Stimulated activated CD8-positive, alpha-beta memory T cell treated with anti-CD3 and anti-CD28 coated beads, Interleukin-12 subunit alpha, Interleukin-12 subunit beta, amount 100 ng/mL, for 1 hour (primary cell): ENCODE data around the gene SLC25A6.
A peak's percentile ranks its signal among the peaks of the same experiment; 100 is the strongest.
"Not testable (repeated sequence)": the region's sequence is repeated elsewhere in the genome, so short reads cannot be mapped to it uniquely, and the experiment has no call there.

Source experiments
- DNase-seq: peaks from one replicate; pipeline ENCODE4 v3.0.0-alpha.2; 2020; ENCODE audit warnings: low read depth

SLC25A6 gene

DNA sequence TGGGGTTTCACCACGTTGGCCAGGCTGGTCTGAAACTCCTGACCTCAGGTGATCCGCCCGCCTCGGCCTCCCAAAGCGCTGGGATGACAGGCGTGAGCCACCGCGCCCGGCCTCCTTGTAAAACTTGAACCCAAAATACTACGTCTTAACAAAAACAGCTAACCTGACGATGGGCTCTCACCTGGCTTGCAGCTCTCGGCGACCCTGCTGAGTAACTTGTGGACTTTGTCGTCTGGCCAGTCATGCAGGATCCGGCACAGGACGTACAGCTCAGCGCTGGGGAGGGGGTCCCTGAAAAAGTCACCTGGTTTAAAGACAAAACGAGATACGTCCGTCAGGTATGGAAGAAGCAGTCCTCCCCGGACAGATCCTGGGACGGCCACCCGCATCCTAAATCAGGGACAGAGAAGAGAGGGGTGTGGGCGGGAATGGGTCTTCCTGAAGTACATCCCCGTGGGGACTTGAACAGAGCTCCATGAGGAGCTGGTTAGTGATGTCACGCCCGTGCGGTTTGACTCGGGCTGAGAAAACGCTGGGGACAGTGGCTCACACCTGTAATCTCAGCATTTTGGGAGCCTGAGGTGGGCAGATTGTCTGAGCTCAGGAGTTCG is 20.7 kb upstream of the SLC25A6 start:
- no peak for DNase-seq

DNA sequence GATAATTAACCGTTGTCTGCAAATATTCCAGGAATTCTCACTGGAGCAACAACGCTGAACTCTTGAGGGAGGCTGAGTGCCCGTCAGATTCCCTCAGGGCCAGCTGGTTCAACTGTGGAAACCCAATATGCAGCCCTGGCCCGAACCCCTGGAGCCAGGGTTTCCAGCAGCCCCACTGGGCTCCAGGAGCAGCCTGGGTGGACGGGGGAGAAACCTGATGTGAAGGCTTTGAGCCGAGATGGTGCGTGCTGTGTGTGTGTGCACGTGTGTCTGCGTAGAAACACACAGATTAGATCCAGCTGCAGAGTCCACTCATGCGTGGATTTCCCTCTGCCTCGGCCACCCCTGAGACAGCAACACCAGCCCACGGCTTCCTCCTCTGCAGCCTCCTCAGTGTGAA is 19.4 kb upstream of the SLC25A6 start:
- DNase-seq, result no peak

DNA sequence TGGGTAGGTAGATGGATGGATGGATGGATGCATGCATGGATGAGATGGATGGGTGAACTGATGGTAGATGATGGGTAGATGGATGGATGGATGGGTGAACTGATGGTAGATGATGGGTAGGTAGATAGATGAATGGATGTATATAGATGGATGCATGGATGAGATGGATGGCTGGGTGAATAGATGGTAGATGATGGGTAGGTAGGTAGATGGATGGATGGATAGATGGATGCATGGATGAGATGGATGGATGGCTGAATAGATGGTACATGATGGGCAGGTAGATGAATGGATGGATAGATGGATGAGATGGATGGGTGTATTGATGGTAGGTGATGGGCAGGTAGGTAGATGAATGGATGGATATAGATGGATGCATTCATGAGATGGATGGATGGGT is 15.1 kb upstream of the SLC25A6 start:
- no peak for DNase-seq

DNA sequence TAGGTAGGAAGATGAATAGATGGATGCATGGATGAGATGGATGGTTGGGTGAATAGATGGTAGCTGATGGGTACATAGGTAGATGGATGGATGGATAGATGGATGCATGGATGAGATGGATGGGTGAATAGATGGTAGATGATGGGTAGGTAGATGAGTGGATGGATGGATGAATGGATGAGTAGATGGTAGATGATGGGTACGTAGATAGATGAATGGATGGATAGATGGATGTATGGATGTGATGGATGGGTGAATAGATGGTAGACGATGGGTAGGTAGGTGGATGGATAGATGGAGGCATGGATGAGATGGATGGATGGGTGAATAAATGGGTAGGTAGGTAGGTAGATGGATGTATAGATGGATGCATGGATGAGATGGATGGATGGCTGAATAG is 13.9 kb upstream of the SLC25A6 start:
- not testable (repeated sequence) for DNase-seq

DNA sequence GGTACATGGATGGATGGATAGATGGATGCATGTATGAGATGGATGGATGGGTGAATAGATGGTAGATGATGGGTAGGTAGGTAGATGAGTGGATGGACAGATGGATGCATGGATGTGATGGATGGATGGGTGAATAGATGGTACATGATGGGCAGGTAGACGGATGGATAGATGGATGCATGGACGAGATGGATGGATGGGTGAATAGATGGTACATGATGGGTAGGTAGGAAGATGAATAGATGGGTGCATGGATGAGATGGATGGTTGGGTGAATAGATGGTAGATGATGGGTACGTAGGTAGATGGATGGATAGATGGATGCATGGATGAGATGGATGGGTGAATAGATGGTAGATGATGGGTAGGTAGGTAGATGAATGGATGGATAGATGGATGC is 12.0 kb upstream of the SLC25A6 start:
- DNase-seq, result not testable (repeated sequence)

DNA sequence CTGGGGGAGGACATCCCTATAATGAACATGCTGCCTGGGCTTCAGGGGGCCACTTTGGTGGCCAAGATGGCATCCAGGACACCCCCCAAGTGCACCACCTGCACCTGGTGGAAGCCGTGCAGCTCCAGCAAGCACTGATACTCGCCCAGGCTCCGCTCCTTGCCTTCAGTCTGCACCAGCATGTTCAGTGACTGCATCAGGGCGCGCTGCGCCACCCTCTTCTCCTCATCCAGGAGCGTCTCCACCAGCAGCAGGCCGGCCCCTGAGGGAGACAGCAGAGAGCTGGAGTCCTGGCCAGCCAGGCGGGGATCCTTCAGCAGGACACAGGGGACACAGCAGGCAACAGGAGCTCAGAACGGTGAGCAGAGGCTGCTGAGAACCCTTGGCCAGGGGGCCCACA is 11.3 kb upstream of the SLC25A6 start:
- DNase-seq, result no peak

DNA sequence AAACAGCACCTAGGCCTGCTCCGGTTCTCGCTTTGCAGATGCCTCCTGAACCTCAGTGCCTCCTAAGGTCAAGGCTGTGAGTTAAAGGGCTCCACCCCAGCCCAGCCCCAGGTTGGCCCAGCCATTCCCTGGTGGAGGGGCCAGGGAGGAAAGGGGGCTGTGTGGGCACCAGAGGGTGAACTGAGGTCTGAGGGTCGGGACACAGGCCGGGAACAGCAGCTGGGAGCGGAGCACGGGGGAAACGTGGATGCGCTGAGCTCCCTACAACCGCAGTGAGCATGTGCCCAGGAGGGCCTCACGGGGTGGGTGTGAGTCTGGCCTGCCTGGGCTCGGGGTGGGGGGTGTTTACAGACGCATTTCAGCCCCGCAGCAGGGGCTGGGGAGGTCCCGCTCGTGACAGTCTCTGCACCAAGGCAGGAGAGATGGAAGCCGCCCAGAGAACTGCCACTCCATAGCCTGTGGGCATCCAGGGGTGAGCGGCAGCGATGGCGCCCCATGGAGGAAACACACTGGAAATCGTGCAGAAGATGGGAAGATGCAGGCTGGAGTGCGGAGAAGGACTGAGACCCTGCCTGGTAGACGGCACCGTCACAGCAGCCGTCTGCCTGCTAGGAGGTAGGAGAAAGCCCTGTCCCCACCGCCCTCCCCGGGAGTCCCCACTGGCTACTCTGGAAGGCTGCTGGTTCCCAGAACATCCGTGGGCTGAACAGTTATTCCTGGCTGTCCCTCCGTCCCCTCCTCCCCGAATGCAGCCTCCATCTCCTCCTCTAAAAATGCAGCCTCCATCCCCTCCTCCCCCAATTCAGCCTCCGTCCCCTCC is 9.9 kb upstream of the SLC25A6 start:
- no peak for DNase-seq

DNA sequence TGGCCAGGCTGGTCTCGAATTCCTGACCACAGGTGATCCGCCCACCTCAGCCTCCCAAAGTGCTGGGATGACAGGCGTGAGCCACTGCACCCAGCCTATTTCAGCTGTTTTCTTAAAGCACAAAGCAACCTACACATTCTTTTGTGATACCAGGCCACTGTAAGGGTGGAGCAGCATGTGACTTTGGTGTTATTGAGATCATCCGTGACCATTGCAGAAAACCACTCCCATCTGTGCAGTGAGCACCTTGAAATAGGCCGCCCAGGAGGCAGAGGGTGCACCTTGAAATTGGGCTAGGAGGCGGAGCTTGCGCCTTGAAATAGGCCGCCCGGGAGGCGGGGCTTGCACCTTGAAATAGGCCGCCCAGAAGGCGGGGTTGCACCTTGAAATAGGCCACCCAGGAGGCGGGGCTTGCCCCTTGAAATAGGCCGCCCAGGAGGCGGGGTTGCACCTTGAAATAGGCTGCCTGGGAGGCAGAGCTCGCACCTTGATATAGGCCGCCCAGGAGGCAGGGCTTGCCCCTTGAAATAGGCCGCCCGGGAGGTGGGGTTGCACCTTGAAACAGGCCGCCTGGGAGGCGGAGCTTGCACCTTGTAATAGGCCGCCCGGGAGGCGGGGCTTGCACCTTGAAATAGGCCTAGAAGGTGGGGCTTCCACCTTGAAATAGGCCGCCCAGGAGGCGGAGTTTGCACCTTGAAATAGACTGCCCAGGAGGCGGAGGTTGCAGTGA is 9.0 kb upstream of the SLC25A6 start:
- DNase-seq, result no peak

DNA sequence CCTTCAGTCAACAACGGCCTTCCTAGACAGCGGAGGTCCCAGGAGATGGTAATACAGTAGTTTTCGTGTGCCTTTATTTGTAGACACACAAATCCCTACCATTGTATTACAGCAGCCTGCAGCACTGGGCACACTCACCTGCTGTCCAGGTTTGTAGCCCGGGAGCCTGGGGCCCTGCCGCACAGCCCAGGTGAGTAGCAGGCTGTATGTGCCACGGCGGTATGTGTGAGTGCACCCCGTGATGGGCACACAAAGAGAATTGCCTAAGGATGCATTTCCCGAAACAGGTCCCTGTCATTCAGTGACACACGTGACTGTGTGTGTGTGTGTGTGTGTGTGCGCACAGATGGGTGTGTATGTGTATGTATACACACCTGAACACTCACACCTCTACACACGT is 8.1 kb upstream of the SLC25A6 start:
- no peak for DNase-seq

DNA sequence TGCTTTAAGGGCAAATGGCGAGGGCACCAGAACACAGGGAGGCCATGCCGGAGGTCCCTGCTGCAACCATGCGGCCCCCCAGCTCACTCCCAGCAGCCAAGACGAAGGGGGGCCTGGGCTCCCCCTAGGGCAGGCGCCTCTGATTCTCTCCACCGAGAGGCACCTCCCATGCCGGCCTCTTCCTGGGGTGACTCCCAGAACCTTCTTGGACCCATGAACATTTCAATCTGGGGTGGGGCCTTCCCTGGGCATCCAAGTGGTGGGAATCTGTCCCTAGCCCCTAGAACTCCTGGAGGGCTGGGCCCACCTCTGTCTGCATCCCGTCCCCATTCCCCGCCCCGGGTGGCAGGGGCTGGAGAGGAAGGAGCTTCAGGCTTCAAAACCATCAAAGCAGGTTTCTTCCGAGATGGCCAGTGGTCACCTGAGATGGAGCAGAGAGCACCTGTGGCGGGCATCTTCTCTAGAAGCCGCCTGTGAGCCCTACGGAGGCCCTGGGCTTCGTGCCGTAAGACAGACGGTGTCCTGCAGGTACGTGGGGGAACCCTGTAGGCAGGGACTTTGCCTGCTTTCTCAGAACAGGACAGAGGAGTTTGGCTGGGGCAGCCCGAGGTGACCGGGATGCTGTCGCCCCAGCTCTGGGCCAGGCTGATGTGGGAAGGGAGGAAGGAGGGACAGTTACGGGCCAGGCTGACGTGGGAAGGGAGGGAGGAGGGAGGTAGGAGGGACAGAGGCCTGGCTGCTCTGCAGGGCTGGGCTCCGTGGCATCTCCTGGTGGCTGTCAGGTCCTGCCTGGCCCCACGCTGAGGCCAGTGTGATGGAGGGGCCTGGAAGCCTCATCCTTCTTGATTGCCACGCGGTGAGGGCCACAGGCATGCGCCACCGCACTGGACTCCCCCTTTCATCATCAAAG is 6.8 kb upstream of the SLC25A6 start:
- no peak for DNase-seq

DNA sequence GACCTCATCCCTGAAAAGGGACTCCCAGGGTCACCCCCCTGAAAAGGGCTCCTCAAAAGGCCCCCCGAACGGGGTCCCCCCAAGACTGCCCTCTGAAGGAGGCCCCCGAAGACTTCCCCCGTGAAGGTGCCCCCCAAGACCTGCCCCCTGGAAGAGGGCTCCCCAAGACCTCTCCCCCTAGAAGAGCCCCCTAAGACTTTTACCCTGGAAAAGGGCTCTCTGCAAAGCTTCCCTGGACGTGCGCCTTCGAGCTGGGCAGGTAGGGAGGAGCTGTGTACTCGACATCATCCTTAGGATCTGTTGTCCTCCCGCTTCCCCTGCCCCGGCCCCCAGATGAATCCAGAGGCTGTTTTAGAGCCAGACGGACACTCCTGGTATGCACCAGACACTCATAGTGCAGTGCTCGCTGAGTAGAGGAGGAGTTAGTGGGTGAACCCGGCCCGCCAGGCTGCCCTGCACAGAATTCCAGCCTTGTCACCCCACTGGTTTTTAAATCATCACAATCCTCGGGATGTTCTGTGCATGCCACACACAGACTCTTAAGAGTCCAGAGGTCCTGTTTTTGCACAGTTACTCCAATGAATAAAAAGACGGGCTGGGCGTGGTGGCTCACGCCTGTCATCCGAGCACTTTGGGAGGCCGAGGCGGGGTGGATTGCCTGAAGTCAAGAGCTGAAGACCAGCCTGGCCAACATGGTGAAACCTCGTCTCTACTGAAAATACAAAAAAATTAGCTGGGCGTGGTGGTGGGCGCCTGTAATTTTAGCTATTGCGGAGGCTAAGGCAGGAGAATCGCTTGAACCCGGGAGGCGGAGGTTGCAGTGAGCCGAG is 5.7 kb upstream of the SLC25A6 start:
- DNase-seq, result no peak

DNA sequence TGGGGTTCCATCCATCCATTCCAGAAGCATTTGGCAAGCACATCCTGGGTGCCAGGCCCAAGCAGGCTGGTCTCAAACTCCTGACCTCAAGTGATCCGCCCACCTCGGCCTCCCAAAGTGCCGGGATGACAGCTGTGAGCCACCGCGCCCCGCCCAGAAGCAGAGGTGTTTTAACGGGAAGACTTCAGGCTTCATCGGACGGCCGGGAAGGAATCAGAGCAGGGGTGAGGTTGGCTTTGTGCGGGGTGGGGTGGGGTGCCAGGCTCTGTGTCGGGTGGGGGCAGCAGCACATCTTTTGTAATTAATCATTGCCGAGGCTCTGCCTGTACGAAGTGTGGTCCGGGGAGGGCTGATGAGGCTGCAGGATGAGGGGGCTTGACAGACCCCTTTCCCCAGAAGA is 5.1 kb upstream of the SLC25A6 start:
- DNase-seq, result no peak

DNA sequence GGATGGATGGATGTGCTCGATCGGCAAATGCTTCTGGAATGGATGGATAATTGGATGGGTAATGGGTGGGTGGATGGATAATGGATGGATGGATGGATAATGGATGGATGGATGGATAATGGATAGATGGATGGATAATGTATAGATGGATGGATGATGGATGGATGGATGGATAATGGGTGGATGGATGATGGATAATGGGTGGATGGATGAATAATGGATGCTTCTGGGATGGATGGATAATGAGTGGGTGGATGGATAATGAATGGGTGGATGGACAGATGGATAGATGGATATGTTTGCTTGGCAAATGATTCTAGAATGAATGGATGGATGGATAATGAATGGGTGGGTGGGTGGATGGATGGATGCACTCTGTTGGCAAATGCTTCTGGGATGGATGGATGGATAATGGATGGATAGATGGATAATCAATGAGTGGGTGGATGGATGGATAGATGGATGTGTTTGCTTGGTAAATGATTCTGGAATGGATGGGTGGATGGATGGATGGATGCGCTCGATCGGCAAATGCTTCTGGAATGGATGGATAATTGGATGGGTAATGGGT is 3.8 kb upstream of the SLC25A6 start:
- DNase-seq, result no peak

DNA sequence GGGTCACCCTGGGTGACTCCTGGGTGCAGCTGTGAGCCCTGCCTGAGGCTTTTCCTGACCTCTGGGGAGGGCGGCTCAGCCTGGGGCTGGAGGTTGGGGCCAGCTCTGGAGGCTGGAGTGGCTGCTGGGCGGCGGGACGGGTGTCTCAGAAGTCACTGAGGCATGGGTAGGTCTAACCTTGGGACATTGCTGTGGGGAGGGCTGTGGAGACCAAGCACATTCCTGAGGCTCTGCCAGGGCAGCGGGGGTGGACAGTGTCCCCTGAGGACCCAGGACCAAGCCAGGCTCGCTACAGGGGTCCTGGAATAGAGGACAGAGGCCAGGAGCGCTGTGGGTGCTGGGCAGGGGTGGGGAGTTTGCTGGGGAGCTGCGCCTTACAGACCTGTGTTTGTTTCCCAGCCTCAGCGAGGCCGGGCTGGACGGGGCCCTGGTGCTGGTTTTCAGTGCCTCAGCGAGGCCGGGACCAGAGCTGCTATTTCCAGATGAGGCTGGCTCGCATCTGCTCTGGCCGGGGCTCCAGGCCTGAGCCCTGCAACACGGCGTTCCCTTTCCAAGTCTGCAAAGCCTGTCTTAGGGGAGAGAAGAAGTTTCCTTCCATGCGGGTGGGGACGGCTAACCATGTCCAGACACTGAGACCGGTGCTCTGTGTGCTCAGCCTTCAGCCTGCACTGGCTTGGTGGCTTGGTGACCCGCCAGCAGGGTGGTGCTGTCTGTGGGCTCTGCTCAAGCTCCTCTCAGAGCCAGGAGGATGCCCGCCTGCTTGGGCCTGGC is 3.0 kb upstream of the SLC25A6 start:
- DNase-seq, result no peak

DNA sequence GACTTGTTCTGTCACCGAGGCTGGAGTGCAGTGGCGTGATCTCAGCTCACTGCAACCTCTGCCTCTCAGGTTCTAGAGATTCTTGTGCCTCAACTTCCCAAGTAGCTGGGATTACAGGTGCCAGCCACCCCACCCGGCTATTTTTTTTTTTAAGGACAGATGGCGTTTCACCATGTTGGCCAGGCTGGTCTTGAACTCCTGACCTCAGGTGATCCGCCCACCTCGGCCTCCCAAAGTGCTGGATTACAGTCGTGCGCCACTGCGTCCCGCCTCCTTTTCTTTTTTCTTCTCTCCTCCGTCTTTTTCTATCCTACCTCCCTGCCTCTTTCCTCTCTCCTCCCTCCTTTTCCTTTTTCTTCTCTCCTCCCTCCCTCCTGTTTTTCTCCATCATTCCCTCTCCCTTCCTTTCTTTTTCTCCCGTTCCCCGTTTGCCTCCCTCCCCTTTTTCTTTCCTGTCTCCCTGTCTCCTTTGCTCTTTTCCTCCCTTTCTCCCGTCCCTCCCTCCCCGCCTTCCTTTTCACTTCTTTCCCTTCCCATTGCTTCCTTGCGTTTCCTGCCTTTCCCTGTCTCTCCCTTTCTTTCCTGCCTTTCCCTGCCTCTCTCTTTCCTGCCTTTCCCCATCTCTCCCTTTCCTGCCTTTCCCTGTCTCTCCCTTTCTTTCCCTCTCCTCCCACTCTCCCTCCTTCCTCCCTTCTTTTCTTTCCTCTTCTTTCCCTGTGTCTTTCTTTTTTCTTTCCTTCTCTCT is 2.1 kb upstream of the SLC25A6 start:
- DNase-seq, result no peak

DNA sequence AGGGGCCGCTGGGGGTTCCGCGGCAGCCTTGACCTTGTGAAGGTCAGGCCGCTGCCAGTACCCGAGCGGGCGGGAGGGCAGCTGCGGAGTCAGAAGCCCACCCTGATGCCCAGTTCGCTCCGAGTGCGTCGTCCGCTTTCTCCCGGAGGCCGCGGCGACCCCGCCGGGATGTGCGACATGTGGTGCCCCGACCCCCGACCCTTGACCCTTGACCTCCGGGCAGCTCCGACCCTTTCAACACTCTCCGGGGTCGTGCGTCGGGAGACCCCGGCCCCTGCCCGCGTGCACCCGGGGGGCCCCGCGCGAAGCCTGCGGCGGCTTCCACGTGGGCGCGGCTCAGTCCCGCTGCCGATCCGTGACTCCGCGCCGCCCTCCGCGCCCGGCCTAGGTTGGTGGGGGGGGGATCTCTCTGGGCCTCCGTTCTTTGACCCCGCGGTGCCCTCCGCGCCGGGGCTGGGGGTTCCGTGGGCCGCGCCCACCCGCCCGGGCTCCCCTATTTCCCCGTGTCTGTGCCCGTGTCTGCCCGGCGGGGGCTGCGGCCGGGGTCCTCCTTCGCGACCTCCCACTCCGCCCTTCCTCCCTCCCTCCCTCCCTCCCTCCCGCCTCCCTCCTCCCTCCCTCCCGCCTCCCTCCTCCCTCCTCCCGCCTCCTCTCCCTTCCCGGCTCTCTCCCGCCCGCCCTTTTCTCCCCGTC is 609 bp upstream of the SLC25A6 start:
- peak; percentile 36 for DNase-seq

DNA sequence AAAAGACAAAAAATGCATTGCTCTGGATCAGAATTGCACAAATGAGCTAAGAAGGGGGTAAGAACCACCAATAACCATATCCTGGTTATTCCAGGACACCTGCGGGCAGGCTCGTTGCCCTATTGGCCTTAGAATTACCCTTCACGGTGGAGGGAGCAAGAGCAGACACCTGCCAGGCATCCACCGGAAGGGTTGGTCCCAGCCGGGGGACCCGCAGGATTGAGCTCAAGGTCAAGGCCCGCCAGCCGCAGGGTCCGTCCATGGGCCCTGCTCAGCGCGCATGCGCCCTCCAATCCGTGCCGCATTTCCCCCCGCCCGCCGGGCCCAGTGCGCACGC is 575 bp downstream of the SLC25A6 start:
- DNase-seq, result peak; percentile 90

DNA sequence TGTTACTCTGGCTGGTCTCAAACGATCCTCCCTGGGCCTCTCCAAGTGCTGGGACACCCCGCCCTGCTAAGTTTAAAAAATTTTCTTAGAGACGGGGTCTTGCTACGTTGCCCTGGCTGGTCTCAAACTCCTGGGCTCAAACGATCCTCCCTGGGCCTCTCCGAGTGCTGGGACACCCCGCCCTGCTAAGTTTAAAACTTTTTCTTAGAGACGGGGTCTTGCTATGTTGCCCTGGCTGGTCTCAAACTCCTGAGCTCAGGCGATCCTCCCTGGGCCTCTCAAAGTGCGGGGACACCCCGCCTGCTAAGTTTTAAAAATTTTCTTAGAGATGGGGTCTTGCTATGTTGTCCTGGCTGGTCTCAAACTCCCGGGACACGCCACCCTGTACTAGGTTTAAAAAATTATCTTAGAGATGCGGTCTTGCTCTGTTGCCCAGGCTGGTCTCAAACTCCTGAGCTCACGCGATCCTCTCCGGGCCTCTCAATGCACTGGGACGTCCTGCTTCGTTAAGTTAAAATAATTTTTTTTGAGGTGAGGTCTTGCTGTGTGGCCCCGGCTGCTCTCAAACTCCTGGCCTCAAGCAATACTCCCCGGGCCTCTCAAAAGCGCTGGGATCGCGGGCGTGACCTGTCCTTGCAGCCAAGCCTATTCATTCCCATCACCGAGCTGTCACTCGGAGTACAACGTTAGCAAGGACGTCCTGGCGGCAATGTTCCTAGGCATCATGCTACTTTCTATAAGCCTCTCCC is 1.1 kb downstream of the SLC25A6 start:
- DNase-seq, result no peak
